ENCODE measurements around the gene IRAK4.

DNA sequence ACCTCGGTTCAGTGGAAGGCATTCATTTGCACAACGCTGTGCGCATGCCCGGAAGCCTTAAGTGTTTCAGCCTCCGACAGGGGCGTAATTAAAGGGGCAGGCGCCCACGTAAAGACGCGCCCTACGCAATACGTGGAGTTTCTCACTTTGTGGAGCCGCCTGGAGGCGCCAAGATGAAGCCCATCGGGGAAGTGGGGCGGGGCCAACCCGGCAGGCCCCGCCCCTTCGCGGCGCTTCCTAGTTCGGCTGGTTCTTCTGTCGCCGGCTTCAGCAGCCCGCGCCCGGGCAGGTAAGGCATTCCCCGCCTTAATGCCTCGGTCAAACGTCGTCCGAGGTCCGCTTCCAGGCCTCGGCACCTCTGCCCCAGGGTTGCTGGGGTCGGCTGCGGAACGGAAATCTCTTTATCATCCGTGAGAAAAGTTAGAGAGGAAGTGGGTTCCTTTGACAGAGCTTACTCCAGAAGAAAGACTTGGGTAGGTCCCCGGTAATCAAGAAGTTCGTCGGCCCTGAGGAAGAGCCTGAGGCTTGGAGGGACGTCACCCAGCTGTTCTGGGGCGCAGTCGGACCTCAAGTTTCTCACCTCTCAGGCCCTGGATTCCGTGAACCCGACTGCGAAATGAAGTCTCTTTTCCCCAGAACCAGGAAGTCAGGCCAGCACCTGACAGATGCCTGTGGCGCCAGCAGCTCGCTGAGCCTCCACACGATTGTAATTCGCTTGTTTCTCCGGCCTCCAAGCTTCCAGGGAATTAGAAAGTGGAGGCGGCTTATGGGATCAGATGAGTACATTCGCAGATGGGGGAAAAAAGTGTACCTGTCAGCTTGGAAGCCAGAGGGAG is at the start of gene IRAK4, which contains the start of gene PUS7L:
- no peak for TF ChIP-seq EZH2 (IDR thresholded peaks at IDR 0.05; ENCODE audit: low read length, missing control alignments)
- TF ChIP-seq, protein P1, sequence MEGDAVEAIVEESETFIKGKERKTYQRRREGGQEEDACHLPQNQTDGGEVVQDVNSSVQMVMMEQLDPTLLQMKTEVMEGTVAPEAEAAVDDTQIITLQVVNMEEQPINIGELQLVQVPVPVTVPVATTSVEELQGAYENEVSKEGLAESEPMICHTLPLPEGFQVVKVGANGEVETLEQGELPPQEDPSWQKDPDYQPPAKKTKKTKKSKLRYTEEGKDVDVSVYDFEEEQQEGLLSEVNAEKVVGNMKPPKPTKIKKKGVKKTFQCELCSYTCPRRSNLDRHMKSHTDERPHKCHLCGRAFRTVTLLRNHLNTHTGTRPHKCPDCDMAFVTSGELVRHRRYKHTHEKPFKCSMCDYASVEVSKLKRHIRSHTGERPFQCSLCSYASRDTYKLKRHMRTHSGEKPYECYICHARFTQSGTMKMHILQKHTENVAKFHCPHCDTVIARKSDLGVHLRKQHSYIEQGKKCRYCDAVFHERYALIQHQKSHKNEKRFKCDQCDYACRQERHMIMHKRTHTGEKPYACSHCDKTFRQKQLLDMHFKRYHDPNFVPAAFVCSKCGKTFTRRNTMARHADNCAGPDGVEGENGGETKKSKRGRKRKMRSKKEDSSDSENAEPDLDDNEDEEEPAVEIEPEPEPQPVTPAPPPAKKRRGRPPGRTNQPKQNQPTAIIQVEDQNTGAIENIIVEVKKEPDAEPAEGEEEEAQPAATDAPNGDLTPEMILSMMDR (conservative IDR thresholded peaks at IDR 0.05 in 1 of 2, IDR thresholded peaks at IDR 0.05 in 1 of 2; ENCODE audit: low read depth in 1 of 2, low read length in 2 of 2): peak; percentile 40 to 54

Data from fibroblast of lung (primary cell).